ENCODE measurements around the gene CNIH2. TPM values are rescaled to one million over a fixed set of nuclear protein-coding genes. Genes with fewer than 3 reads are reported as not detected.
"Not testable (repeated sequence)": the region's sequence is repeated elsewhere in the genome, so short reads cannot be mapped to it uniquely, and the experiment has no call there.

CNIH2 gene
- total and polyA plus RNA-seq, 2 donors (not counting 1 experiment from before 2014, with no cell fraction given) = 0.17 to 0.57 TPM

DNA sequence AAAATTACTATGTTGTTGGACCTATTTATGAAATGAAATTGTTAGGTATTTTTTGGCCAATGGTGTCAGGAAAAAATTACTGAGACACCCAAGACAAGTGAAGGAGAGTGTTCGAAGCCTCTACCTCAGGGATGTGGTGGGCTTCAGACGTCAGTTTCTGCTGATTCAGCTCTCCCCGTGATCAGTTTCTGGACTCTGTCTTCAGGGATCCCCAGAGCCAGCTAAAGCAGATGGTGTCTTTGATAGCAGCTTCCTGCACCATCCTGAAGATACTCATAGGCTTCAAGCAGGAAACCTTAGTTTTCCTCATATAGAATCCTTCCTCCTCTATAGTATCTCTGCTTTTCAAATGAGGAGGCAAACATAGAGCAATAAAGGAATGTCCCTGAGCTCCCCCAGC is 31.5 kb downstream of the CNIH2 start:
- Histone ChIP-seq H3K79me2 (ENCODE audit: control insufficient read depth, insufficient read depth, low read length) (peaks cover 9% of the 10 kb centered on the region), H3K36me3 (ENCODE audit: control insufficient read depth, insufficient read depth, low read length) (peaks cover under 1% of the 10 kb centered on the region), H3K4me1 (ENCODE audit: control insufficient read depth, extremely low read depth, insufficient read depth, low read length) (no peaks in the 10 kb centered on the region), H3K4me2 (ENCODE audit: extremely low read depth, insufficient read depth, low read length) (no peak overlapping the region), H3K27me3 (ENCODE audit: control insufficient read depth, insufficient read depth, low read length) (peaks cover 6% of the 10 kb centered on the region), H2AFZ (ENCODE audit: low read length) (no peak overlapping the region), H3K9ac (ENCODE audit: insufficient read depth, low read length) (no peak overlapping the region), H3K9me3 (ENCODE audit: control insufficient read depth, insufficient read depth, low read depth, low read length) (no peaks in the 10 kb centered on the region), H3K27ac (ENCODE audit: insufficient read depth, low read length) (no peak overlapping the region), H4K20me1 (ENCODE audit: control insufficient read depth, extremely low read depth, insufficient read depth, low read length) (no peaks in the 10 kb centered on the region), H3K4me3 (replicated peaks in 1 of 4; ENCODE audit: control extremely low read depth in 1 of 4, insufficient read depth in 1 of 4, low read depth in 3 of 4, low read length in 4 of 4) (no peak overlapping the region)
- TF ChIP-seq CTCF (conservative IDR thresholded peaks at IDR 0.05 in 1 of 2, IDR thresholded peaks at IDR 0.05 in 1 of 2; ENCODE audit: low read depth in 1 of 2, low read length in 2 of 2) (no peak), EZH2 (IDR thresholded peaks at IDR 0.05; ENCODE audit: low read length, missing control alignments) (no peak)
- no peak for DNase-seq (ENCODE audit: low read depth in 2 of 2)

GRCh38 chr11:66310324-66310723 is 32.3 kb downstream of the CNIH2 start:
- Histone ChIP-seq H3K27ac (ENCODE audit: insufficient read depth, low read length) (no peak overlapping the region), H3K4me2 (ENCODE audit: extremely low read depth, insufficient read depth, low read length) (no peak overlapping the region), H4K20me1 (ENCODE audit: control insufficient read depth, extremely low read depth, insufficient read depth, low read length) (no peaks in the 10 kb centered on the region), H2AFZ (ENCODE audit: low read length) (no peak overlapping the region), H3K79me2 (ENCODE audit: control insufficient read depth, insufficient read depth, low read length) (peaks cover 18% of the 10 kb centered on the region), H3K4me3 (replicated peaks in 1 of 4; ENCODE audit: control extremely low read depth in 1 of 4, insufficient read depth in 1 of 4, low read depth in 3 of 4, low read length in 4 of 4) (no peak overlapping the region), H3K4me1 (ENCODE audit: control insufficient read depth, extremely low read depth, insufficient read depth, low read length) (no peaks in the 10 kb centered on the region), H3K9ac (ENCODE audit: insufficient read depth, low read length) (no peak overlapping the region), H3K27me3 (ENCODE audit: control insufficient read depth, insufficient read depth, low read length) (no peaks in the 10 kb centered on the region), H3K9me3 (ENCODE audit: control insufficient read depth, insufficient read depth, low read depth, low read length) (no peaks in the 10 kb centered on the region), H3K36me3 (ENCODE audit: control insufficient read depth, insufficient read depth, low read length) (peaks cover 4% of the 10 kb centered on the region)
- TF ChIP-seq EZH2 (IDR thresholded peaks at IDR 0.05; ENCODE audit: low read length, missing control alignments) (no peak), CTCF (conservative IDR thresholded peaks at IDR 0.05 in 1 of 2, IDR thresholded peaks at IDR 0.05 in 1 of 2; ENCODE audit: low read depth in 1 of 2, low read length in 2 of 2) (no peak)
- no peak for DNase-seq (ENCODE audit: low read depth in 2 of 2)

- H2AFZ ChIP-seq (ENCODE audit: low read length); H3K36me3 ChIP-seq (ENCODE audit: control insufficient read depth, insufficient read depth, low read length); H3K4me2 ChIP-seq (ENCODE audit: extremely low read depth, insufficient read depth, low read length); H3K9me3 ChIP-seq (ENCODE audit: control insufficient read depth, insufficient read depth, low read depth, low read length); H4K20me1 ChIP-seq (ENCODE audit: control insufficient read depth, extremely low read depth, insufficient read depth, low read length); H3K4me3 ChIP-seq (replicated peaks in 1 of 4; ENCODE audit: control extremely low read depth in 1 of 4, insufficient read depth in 1 of 4, low read depth in 3 of 4, low read length in 4 of 4); H3K4me1 ChIP-seq (ENCODE audit: control insufficient read depth, extremely low read depth, insufficient read depth, low read length); H3K27ac ChIP-seq (ENCODE audit: insufficient read depth, low read length); H3K27me3 ChIP-seq (ENCODE audit: control insufficient read depth, insufficient read depth, low read length); DNase-seq (ENCODE audit: low read depth in 2 of 2); H3K9ac ChIP-seq (ENCODE audit: insufficient read depth, low read length): not testable (repeated sequence)
- peaks cover 24% of the 10 kb centered on the region for H3K79me2 ChIP-seq (ENCODE audit: control insufficient read depth, insufficient read depth, low read length)
Measured at GRCh38 chr11:66310803-66311440, 32.9 kb downstream of the CNIH2 start.

Measured in fibroblast of lung (primary cell).